ENCODE data around the gene RPL22.

The RPL22 gene

DNA sequence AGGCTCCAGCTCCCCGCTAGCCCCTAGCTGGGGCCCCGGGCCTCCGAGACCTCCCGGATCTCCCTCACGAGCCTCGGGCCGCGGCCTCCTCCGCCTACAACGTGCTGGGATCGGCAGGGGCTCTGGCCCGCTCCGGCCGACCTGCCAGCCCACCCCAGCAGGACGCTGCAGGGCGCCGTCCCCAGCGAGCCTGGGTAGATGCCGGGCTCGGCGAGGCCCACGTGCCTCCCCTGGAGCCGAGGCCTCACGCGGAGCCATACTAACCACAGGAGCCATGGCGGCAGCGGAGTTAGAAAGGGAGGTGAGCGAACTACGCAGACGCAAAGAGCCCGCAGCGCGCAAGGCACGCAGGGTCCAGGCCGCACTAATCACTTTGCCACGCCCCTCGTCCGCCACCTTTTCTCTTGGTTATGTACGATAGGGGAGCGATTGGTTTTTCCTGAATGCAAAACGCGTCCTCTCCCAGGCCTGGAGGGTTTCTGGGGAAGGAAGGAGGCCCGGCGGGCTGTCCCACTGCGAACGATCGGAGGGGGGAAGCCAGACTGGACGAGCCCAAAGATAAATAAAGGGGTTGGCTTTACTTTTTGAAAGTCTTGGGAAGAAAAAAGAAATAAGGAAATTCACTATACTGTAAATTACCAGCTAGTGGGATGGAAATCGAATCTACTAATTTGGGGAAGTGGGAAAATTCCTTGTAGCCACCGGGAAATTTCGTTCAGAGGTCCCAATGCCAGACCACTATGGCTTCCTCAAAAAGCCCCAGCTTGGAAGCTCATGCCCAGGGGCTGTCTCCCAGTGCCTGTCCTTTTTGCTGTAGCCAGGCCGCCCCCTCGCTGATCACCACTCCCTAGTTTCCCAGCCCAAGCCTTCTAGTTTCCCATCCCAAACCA, at the start of gene RPL22:
Gene RPL22, minus strand, starts transcription at position 298 of the 890 bp plus-strand sequence. Its CDS starts 22 bp downstream, at position 276.
- Mint-ChIP-seq H3K9me3 (no peaks in the 10 kb centered on the region), H3K36me3 (ENCODE audit: low read depth) (peaks cover 52% of the 10 kb centered on the region), H3K27me3 (peaks cover 24% of the 10 kb centered on the region), H3K4me3 (peak within 1 kb of the TSS; percentile 79), H3K4me1 (ENCODE audit: low read depth) (peaks cover 33% of the 10 kb centered on the region), H3K27ac (peak within 1 kb of the TSS; percentile 95)
- intact Hi-C loops (cut with micrococcal nuclease), result loop anchor here (5.0 kb wide), 2 partner anchors 38 to 193 kb away; partner anchors contain the start of genes ACOT7 and ICMT

DNA sequence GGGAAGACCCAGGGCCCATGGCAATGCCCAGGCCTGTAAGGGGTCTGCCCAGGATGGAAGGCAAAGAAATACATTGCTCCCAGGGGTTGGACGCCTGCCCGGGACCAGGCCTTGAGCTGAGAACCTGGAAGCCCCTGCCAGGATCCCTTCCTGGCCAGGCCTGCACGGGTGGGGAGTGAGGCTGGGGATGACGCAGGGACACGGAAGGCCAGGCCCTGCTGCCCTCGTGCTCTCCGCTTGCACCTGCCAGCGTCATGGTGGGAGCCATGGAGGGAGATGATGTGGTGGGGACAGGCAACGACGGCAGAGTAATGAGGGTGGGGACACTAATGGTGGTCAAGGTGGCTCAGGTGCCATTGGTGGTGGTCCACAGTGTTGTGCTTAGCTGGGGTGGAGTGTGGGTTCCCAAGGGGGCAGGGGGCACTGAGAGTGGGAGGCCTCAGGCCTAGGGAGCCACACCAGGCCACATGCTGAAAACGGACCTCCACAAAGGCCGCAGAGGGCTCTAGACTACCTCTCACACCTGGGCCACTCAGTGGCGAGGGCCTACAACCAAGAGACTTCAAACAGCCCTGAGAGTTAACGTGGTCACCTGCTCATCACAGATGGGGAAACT, 48.9 kb upstream of the RPL22 start:
- H3K4me1 Mint-ChIP-seq (ENCODE audit: low read depth), result peaks cover 26% of the 10 kb centered on the region
- no peaks in the 10 kb centered on the region for H3K36me3 Mint-ChIP-seq (ENCODE audit: low read depth)
- no peak overlapping the region for H3K27ac Mint-ChIP-seq
- H3K27me3 Mint-ChIP-seq, result peaks cover 87% of the 10 kb centered on the region
- intact Hi-C loops (cut with micrococcal nuclease), result loop anchor here (5.0 to 10.0 kb wide), 3 partner anchors 159 to 196 kb away; no protein-coding TSS in a partner anchor
- H3K9me3 Mint-ChIP-seq, result no peaks in the 10 kb centered on the region
- H3K4me3 Mint-ChIP-seq, result no peak overlapping the region

DNA sequence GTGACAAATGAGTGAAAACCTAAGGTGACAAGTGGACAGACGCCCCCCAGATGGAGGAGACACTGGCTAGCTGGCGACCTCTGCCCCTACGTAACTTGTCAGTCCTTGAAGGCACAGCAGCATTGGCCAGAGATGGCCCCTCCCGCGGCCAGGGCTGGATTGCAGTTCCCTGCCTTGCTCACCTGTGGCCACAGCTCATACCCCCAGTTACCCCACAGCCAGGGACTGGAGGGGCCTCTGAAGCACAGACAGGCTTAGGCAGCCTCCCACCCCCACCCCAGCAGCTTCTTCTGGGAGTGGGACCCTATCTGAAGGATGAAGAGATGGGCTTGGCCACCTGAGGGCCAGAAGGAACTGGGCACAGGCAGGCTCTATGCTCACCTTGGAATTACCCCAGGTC, 48.3 kb upstream of the RPL22 start:
- intact Hi-C loops (cut with micrococcal nuclease), result loop anchor here (5.0 to 10.0 kb wide), 3 partner anchors 160 to 195 kb away; no protein-coding TSS in a partner anchor
- no peak overlapping the region for H3K27ac Mint-ChIP-seq
- H3K27me3 Mint-ChIP-seq, result peaks cover 90% of the 10 kb centered on the region
- no peaks in the 10 kb centered on the region for H3K36me3 Mint-ChIP-seq (ENCODE audit: low read depth)
- H3K9me3 Mint-ChIP-seq, result no peaks in the 10 kb centered on the region
- peaks cover 26% of the 10 kb centered on the region for H3K4me1 Mint-ChIP-seq (ENCODE audit: low read depth)
- no peak overlapping the region for H3K4me3 Mint-ChIP-seq

DNA sequence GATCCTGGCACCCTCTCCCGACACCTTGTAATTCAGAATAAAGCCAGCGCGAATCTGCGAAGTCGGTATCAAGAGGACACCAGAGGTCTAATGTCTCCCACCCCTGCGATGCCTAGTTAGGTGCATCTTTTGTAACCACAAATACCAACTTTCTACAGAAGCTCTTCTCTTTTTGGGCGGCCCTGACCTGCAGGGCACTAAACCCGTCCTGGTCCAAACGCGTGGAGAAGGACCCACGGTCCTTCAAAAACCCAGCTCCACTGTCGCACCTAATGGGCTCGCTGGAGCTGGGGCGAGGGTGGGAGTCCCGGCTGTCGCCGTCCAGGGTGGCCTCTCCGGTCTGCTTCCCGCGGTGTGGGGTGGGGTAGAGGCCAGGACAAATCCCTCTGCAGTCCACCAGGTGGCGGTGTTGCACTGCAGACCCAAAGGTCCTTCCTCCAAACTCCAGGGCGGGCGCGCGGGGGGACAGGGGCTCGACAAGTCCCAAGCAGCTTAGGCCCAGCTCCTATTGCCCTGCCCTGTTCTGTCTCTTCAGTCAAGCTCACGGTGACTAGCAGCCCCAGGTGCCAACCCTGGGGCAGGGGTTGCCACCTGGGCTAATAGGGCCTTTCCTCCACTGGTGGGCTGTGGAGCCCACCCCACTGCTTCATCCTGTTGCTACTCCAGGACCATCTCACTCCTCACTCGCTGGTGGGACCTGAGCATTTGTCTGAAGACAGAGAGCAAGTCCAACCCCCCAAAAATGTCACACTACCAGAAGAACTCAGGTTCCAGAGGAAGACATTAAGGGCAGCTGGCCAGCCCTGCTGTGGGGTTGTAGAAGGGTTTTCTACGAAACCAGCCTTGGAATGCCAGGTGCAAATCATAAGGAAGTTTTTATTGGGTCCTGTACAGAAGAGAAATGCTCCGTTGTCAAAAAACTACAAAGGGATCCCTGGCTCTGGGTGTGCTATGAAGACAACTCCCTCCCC, 47.4 kb upstream of the RPL22 start:
- H3K27me3 Mint-ChIP-seq, result peaks cover 84% of the 10 kb centered on the region
- intact Hi-C loops (cut with micrococcal nuclease), result loop anchor here (1.0 to 10.0 kb wide), 4 partner anchors 97 to 194 kb away; no protein-coding TSS in a partner anchor
- H3K4me1 Mint-ChIP-seq (ENCODE audit: low read depth), result peaks cover 28% of the 10 kb centered on the region
- no peaks in the 10 kb centered on the region for H3K9me3 Mint-ChIP-seq
- H3K27ac Mint-ChIP-seq, result no peak overlapping the region
- no peaks in the 10 kb centered on the region for H3K36me3 Mint-ChIP-seq (ENCODE audit: low read depth)
- H3K4me3 Mint-ChIP-seq, result no peak overlapping the region

DNA sequence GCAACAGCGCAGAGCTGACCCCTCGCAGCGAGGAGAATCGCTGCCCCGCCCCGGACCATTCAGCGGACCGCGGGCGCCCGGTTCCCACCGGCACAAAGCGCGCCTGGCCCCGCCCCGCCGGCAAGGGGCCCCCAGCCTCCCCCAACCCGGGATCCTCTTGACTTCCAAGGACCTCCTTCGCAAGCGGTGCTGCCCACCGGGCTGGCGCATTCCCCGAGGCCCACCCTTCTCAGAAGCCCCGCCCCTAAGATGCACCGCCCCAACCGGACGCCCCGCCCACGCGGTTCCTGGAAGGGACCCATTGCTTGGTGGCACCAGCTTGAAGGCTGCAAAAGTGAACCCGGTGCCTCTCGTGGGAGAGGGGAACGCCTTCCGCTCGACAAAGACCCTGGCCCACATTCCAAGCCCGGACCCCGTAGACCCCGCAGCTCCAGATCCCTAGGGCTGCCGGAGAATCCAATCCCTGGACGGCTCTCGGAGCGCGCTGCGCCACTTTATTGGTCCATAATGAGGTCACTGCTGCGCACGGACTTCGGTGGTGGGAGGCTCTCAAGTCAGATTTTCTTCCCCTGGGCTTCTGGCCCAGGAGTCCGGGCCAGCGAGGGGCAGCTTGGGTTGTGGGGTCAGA, 46.6 kb upstream of the RPL22 start:
- Mint-ChIP-seq H3K4me1 (ENCODE audit: low read depth) (peaks cover 36% of the 10 kb centered on the region), H3K27me3 (peaks cover 85% of the 10 kb centered on the region), H3K36me3 (ENCODE audit: low read depth) (no peaks in the 10 kb centered on the region), H3K9me3 (no peaks in the 10 kb centered on the region), H3K27ac (no peak overlapping the region), H3K4me3 (no peak overlapping the region)
- intact Hi-C loops (cut with micrococcal nuclease), result loop anchor here (1.0 to 10.0 kb wide), 5 partner anchors 97 to 194 kb away; no protein-coding TSS in a partner anchor

DNA sequence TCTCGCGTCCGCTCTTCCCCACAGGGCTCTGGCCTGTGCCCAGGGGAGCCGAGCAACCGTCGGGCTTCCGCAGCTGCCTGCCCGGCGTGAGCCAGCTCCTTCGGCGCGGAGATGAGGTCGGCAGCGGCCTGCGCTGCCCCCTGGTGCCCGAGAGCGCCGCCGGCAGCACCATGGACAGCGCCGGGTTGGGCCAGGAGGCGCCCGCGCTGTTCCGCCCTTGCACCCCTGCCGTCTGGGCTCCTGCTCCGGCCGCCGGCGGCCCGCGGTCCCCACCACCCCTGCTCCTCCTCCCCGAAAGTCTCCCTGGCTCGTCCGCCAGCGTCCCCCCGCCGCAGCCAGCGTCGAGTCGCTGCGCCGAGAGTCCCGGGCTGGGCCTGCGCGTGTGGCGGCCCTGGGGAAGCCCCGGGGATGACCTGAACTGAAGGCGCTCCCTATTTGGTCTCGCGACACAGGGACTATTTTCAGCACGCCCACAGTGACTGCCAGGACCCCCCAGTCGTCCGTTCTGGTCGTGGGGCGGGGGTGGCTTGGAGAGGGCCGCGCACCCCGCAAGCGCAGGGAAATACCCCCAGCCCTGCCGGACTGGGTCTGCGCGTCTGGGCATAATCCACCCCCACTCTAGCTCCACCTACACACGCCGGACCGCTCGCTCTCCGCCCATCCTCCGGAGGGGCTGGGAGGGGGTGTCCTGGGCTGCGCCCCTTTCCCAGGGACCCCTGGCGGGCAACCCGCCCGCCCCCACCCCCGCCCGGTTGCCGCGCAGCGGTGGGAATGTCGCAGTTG, 45.9 kb upstream of the RPL22 start:
- Mint-ChIP-seq H3K27ac (no peak overlapping the region), H3K4me1 (ENCODE audit: low read depth) (peaks cover 36% of the 10 kb centered on the region), H3K9me3 (no peaks in the 10 kb centered on the region), H3K36me3 (ENCODE audit: low read depth) (no peaks in the 10 kb centered on the region), H3K4me3 (no peak overlapping the region), H3K27me3 (peaks cover 85% of the 10 kb centered on the region)
- intact Hi-C loops (cut with micrococcal nuclease), result loop anchor here (1.0 to 10.0 kb wide), 4 partner anchors 136 to 193 kb away; no protein-coding TSS in a partner anchor

DNA sequence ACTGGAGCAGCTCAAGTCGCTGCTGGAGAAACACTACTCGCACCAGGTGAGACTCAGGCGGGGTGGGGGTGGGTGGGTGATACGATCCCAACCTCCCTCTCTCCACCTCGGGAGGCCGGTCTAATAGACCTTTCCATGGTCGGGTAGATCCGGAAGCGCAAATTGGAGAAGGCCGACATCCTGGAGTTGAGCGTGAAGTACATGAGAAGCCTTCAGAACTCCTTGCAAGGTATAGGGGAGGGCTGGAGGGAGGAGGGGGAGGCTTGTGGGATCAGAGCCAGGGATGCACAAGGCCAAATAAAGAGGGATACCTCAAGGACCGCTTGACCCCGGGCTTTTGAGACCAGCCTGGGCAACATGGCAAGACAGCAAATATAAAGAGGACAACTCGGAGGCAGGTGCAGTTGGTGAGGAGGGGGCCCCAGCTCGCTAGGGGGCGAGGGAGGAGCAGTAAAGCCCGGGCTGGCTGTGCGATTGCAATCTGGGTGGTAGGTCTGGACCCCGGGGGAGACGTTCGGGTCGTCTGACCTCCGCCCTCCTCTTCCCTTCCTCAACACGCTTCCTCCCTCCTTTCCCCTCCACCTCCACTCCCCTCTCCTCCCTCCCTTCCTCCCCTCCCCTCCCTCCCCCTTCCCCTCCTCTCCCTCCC, 45.1 kb upstream of the RPL22 start:
- intact Hi-C loops (cut with micrococcal nuclease), result loop anchor here (1.0 to 10.0 kb wide), 5 partner anchors 37 to 192 kb away; partner anchors contain the start of gene RNF207
- H3K36me3 Mint-ChIP-seq (ENCODE audit: low read depth), result no peaks in the 10 kb centered on the region
- H3K9me3 Mint-ChIP-seq, result no peaks in the 10 kb centered on the region
- peaks cover 36% of the 10 kb centered on the region for H3K4me1 Mint-ChIP-seq (ENCODE audit: low read depth)
- H3K27ac Mint-ChIP-seq, result no peak overlapping the region
- H3K4me3 Mint-ChIP-seq, result no peak overlapping the region
- H3K27me3 Mint-ChIP-seq, result peaks cover 88% of the 10 kb centered on the region

DNA sequence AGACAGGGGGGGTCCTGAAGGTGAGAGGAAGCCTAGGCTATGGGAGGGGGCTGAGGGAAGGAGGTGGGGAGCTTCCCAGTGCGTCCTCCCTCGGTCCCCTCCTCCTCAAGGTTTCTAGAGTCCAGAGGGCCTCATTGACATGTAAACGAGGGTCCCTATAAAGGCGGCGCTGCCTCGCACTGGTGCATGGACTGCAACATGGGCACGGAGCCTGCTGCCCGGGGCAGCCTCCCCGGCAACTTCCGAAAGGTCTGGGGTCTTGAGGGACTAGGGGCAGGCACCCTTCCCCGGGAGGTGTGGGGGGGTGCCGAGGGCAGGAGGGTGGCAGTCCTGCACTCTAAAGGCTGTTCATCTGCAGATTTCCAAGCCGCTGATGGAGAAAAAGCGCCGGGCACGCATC, 44.6 kb upstream of the RPL22 start, which contains the start of gene HES3:
Gene HES3, plus strand, starts transcription at position 187 of the 400 bp plus-strand sequence. Its CDS starts 187 bp downstream, at position 374.
- Mint-ChIP-seq H3K27ac (no peak within 1 kb of the TSS), H3K9me3 (no peaks in the 10 kb centered on the region), H3K36me3 (ENCODE audit: low read depth) (no peaks in the 10 kb centered on the region), H3K4me1 (ENCODE audit: low read depth) (peaks cover 39% of the 10 kb centered on the region), H3K4me3 (no peak within 1 kb of the TSS), H3K27me3 (peaks cover 91% of the 10 kb centered on the region)
- intact Hi-C loops (cut with micrococcal nuclease), result loop anchor here (5.0 to 10.0 kb wide), 2 partner anchors 37 to 191 kb away; partner anchors contain the start of gene RNF207

DNA sequence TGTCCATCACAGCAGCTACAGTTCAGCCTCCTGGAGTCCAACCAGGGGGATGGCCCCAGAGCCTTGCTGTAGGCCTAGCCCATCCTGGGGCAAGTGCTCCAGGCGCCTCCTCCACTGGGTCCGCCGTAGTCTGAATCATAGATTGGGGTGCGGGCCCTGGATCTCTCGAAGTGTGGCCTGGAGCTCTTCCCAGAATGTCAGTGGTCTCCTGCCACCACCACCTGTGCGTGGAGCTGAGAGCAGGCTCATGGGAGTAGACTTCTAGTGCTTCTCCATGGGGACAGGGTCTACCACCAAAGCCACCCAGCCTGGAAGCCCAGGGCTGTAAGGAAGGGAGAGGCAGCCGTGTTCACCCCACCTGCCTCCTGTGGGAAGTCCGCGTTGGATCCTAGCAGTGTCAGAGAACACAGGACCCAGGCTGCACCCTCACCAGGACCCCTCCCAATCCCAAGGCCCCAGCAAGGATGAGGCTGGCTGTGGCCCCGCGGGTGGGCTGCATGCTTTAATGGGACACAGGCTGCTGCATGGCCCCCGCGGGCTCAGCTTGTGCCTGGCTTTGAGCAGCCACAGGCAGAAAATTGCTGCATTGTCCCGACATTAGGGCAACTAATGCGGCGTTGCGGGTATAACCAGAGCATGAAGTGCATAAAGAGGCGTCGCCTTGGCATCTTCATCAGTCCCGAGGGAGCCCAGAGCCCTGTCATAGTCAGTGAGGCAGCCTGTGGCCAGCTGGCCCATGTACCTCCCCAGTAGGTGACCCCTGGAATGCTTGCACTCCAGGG, 43.8 kb upstream of the RPL22 start:
- Mint-ChIP-seq H3K36me3 (ENCODE audit: low read depth) (no peaks in the 10 kb centered on the region), H3K4me1 (ENCODE audit: low read depth) (peaks cover 43% of the 10 kb centered on the region), H3K27ac (no peak overlapping the region), H3K9me3 (no peaks in the 10 kb centered on the region), H3K27me3 (peaks cover 91% of the 10 kb centered on the region), H3K4me3 (no peak overlapping the region)
- intact Hi-C loops (cut with micrococcal nuclease), result loop anchor here (5.0 to 10.0 kb wide), 2 partner anchors 36 to 192 kb away; partner anchors contain the start of gene RNF207

DNA sequence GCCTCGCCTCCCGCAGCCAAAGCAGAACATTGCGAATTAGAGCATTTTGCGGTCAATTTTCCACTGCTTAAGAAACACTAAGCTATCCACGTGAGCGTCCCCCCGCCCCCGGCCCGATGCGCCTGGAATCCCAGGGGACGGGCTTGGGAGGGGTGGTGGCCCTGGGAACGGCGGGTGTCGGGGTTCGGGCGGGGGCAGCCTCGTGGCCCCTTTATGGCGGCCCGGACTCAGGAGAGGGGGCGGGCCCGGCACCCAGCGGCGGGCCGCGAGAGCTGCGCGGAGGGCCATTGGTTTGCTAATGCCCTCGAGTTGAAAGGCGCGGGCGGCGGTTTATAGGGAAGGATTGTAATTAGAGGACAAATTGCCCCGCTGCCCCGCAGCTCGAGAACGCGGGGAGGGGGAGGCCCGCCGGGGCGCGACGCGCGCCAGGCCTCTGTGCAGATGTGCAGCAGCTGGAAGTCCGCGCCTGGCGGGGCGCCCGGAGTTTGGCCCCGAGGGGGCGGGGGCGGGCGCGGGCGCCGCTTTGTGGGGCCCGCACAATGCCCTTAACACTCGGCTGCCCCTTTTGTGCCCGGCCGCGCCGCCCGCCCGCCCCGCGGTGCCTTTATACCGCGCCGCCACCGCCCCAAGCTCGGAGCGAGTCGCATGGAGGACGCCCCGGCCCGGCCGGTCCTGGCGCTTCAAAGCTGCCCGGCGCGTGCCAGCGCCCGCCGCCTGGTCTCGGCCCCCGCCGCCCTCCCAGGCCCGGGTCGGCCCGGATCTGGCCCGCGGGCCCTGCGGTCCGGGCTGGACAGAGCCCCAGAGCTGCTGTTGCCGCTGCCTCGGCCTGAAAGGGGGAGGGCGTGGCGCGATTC, 42.7 kb upstream of the RPL22 start:
- Mint-ChIP-seq H3K27ac (no peak overlapping the region), H3K9me3 (no peaks in the 10 kb centered on the region), H3K27me3 (peaks cover 87% of the 10 kb centered on the region), H3K4me3 (peak overlapping the region; percentile 30), H3K36me3 (ENCODE audit: low read depth) (no peaks in the 10 kb centered on the region), H3K4me1 (ENCODE audit: low read depth) (peaks cover 43% of the 10 kb centered on the region)
- intact Hi-C loops (cut with micrococcal nuclease), result loop anchor here (5.0 to 10.0 kb wide), 2 partner anchors 35 to 193 kb away; partner anchors contain the start of gene RNF207
